ENCODE measurements around the gene CUEDC1.

The CUEDC1 gene

DNA sequence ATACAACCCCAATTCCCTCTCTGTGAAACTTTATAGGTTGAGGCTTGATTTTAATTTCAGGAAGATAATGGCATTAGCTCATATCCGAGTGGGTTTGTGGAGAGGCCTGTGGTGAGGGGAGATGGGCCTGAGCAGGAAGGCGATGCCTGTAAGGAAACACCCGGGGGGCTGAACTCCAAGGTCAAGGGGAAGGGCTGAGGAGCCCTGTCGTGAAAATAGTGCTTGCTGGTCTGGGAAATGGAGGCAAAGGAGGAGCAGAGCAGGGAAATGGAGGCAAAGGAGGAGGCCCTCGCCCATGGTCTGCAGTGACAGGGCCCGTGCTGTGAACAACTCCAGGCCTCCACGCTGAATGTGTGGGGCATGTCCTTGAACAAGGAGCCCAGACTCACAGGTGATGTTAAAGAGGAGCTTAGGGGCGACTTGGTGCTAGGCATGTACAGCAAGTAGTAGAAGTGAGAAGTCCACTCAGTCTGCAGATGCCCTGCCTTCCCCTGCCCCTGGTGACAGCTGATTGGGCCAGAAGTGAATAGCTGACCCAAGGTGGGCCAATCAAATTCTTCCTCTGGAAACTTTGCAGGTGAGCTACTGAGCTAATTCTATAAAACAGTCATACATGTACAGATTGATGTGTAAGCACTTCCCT lies 143.5 kb downstream of the CUEDC1 start:
- H3K36me3 ChIP-seq, result no peaks in the 10 kb centered on the region
- peak overlapping the region in 6 of 11 experiments; percentile 68 to 84 (median 78); a peak in 11 of 22 replicates for H3K27ac ChIP-seq
- peak overlapping the region in 7 of 10 experiments; percentile 36 to 59 (median 46); a peak in 13 of 20 replicates for H3K4me3 ChIP-seq
- H3K9ac ChIP-seq, result peak overlapping the region in 8 of 11 experiments; percentile 12 to 78 (median 44); a peak in 13 of 22 replicates
- no peak for TF ChIP-seq Cebpa-rat (IDR thresholded peaks at IDR 0.05)
- H3K4me1 ChIP-seq, result peaks cover 24 to 65% (median 49%) of the 10 kb centered on the region in 10 experiments
- H3K27me3 ChIP-seq, result peaks cover 0 to 68% (median 5%) of the 10 kb centered on the region in 11 experiments; a peak in 9 of 22 replicates
- no peaks in the 10 kb centered on the region for H3K9me3 ChIP-seq (replicated peaks in 1 of 11)
- H3K4me2 ChIP-seq, result peak overlapping the region; percentile 73 to 99 (median 94)
- H4K20me1 ChIP-seq, result peaks cover 0 to 18% (median 5%) of the 10 kb centered on the region in 11 experiments; a peak in 11 of 22 replicates

Data from BLaER1 treated with 17β-estradiol and CSF1 and Interleukin-3, amounts not matched to agents 10 nM and 100 nM (cell line).